ENCODE data around the gene PRKRIP1. TPM values are rescaled to one million over a fixed set of nuclear protein-coding genes. Genes with fewer than 3 reads are reported as not detected.

Gene PRKRIP1
- total RNA-seq, 2 experiments from 2014 or later = 27.2 to 28.3 TPM

GRCh38 chr7:102424129-102424551, 28.0 kb downstream of the PRKRIP1 start:
- Mint-ChIP-seq H3K27me3 (no peaks in the 10 kb centered on the region), H3K36me3 (ENCODE audit: low read depth) (peaks cover 56% of the 10 kb centered on the region), H3K27ac (peak overlapping the region; percentile 98), H3K9me3 (no peaks in the 10 kb centered on the region), H3K4me3 (no peak overlapping the region), H3K4me1 (peaks cover 65% of the 10 kb centered on the region)
- DNase-seq = no peak
- CTCF ChIA-PET = interaction anchor here (1.0 to 1.2 kb wide), 2 partner anchors 9 to 21 kb away, joined by 4 read pairs; no protein-coding TSS in a partner anchor
- POLR2A ChIA-PET = interaction anchor here (1.0 to 4.6 kb wide), 3 partner anchors 11 to 43 kb away, joined by 3 to 226 read pairs (median 32); no protein-coding TSS in a partner anchor

GRCh38 chr7:102424787-102425218, 28.6 kb downstream of the PRKRIP1 start:
- DNase-seq = no peak
- CTCF ChIA-PET = interaction anchor here (1.2 to 3.8 kb wide), 2 partner anchors 9 to 12 kb away, joined by 4 to 17 read pairs; no protein-coding TSS in a partner anchor
- Mint-ChIP-seq H3K9me3 (no peaks in the 10 kb centered on the region), H3K27me3 (no peaks in the 10 kb centered on the region), H3K4me1 (peaks cover 68% of the 10 kb centered on the region), H3K36me3 (ENCODE audit: low read depth) (peaks cover 56% of the 10 kb centered on the region), H3K27ac (peak overlapping the region; percentile 98), H3K4me3 (no peak overlapping the region)
- POLR2A ChIA-PET = interaction anchor here (1.7 to 4.6 kb wide), 4 partner anchors 11 to 39 kb away, joined by 7 to 226 read pairs (median 25); partner anchors contain the start of gene PRKRIP1

- Mint-ChIP-seq H3K27ac (peak overlapping the region; percentile 98), H3K4me1 (peaks cover 68% of the 10 kb centered on the region), H3K4me3 (peak overlapping the region; percentile 78), H3K27me3 (no peaks in the 10 kb centered on the region), H3K36me3 (ENCODE audit: low read depth) (peaks cover 49% of the 10 kb centered on the region), H3K9me3 (no peaks in the 10 kb centered on the region)
- DNase-seq = peak; percentile 88
- ChIA-PET CTCF (interaction anchor here (0.6 to 3.8 kb wide), 7 partner anchors 8 to 1239 kb away, joined by 3 to 26 read pairs (median 5); no protein-coding TSS in a partner anchor), POLR2A (interaction anchor here (0.6 to 4.6 kb wide), 12 partner anchors 10 to 41 kb away, joined by 3 to 226 read pairs (median 7); partner anchors contain the start of gene PRKRIP1)
Observed at GRCh38 chr7:102425639-102426267, 29.6 kb downstream of the PRKRIP1 start.

GRCh38 chr7:102426268-102427018, 30.3 kb downstream of the PRKRIP1 start:
- peaks cover 44% of the 10 kb centered on the region for H3K36me3 Mint-ChIP-seq (ENCODE audit: low read depth)
- CTCF ChIA-PET = interaction anchor here (0.6 to 3.8 kb wide), 6 partner anchors 9 to 1240 kb away, joined by 3 to 26 read pairs (median 8); no protein-coding TSS in a partner anchor
- POLR2A ChIA-PET = interaction anchor here (0.9 to 4.6 kb wide), 12 partner anchors 9 to 41 kb away, joined by 4 to 226 read pairs (median 8); partner anchors contain the start of genes ALKBH4, LRWD1 and PRKRIP1
- H3K27ac Mint-ChIP-seq = peak overlapping the region; percentile 98
- H3K27me3 Mint-ChIP-seq = no peaks in the 10 kb centered on the region
- peaks cover 72% of the 10 kb centered on the region for H3K4me1 Mint-ChIP-seq
- peak overlapping the region; percentile 78 for H3K4me3 Mint-ChIP-seq
- DNase-seq = peak; percentile 80
- no peaks in the 10 kb centered on the region for H3K9me3 Mint-ChIP-seq

- peak overlapping the region; percentile 78 for H3K4me3 Mint-ChIP-seq
- DNase-seq = no peak
- CTCF ChIA-PET = interaction anchor here (1.7 to 3.8 kb wide), 4 partner anchors 10 to 19 kb away, joined by 4 to 26 read pairs (median 11); no protein-coding TSS in a partner anchor
- H3K27ac Mint-ChIP-seq = peak overlapping the region; percentile 98
- peaks cover 75% of the 10 kb centered on the region for H3K4me1 Mint-ChIP-seq
- no peaks in the 10 kb centered on the region for H3K27me3 Mint-ChIP-seq
- peaks cover 41% of the 10 kb centered on the region for H3K36me3 Mint-ChIP-seq (ENCODE audit: low read depth)
- POLR2A ChIA-PET = interaction anchor here (0.9 to 4.6 kb wide), 12 partner anchors 8 to 40 kb away, joined by 4 to 226 read pairs (median 8); partner anchors contain the start of genes ALKBH4, LRWD1 and PRKRIP1
- H3K9me3 Mint-ChIP-seq = no peaks in the 10 kb centered on the region
Observed at GRCh38 chr7:102427019-102427405, 30.8 kb downstream of the PRKRIP1 start.

GRCh38 chr7:102429141-102429899, 33.2 kb downstream of the PRKRIP1 start:
- Mint-ChIP-seq H3K36me3 (ENCODE audit: low read depth) (peaks cover 35% of the 10 kb centered on the region), H3K27me3 (no peaks in the 10 kb centered on the region), H3K9me3 (no peaks in the 10 kb centered on the region), H3K27ac (peak overlapping the region; percentile 68), H3K4me3 (no peak overlapping the region), H3K4me1 (peaks cover 81% of the 10 kb centered on the region)
- ChIA-PET POLR2A (interaction anchor here (1.3 to 7.4 kb wide), 2 partner anchors 15 to 35 kb away, joined by 5 to 67 read pairs; partner anchors contain the start of genes ALKBH4 and LRWD1), CTCF (interaction anchor here (1.0 kb wide), 1 partner anchor 25 kb away, joined by 3 read pairs; no protein-coding TSS in a partner anchor)
- no peak for DNase-seq

GRCh38 chr7:102431617-102432298, 35.6 kb downstream of the PRKRIP1 start:
- Mint-ChIP-seq H3K4me3 (peak overlapping the region; percentile 64), H3K27me3 (no peaks in the 10 kb centered on the region), H3K4me1 (peaks cover 72% of the 10 kb centered on the region), H3K36me3 (ENCODE audit: low read depth) (peaks cover 27% of the 10 kb centered on the region), H3K9me3 (no peaks in the 10 kb centered on the region), H3K27ac (peak overlapping the region; percentile 94)
- ChIA-PET POLR2A (interaction anchor here (1.0 to 7.4 kb wide), 3 partner anchors 18 to 36 kb away, joined by 3 to 67 read pairs (median 5); partner anchors contain the start of gene ALKBH4), CTCF (interaction anchor here (0.7 to 1.3 kb wide), 3 partner anchors 19 to 32 kb away, joined by 3 to 10 read pairs (median 3); no protein-coding TSS in a partner anchor)
- peak; percentile 59 for DNase-seq

GRCh38 chr7:102432442-102433218, 36.5 kb downstream of the PRKRIP1 start:
- Mint-ChIP-seq H3K4me1 (peaks cover 63% of the 10 kb centered on the region), H3K27me3 (no peaks in the 10 kb centered on the region), H3K4me3 (peak overlapping the region; percentile 64), H3K27ac (peak overlapping the region; percentile 94), H3K9me3 (no peaks in the 10 kb centered on the region), H3K36me3 (ENCODE audit: low read depth) (peaks cover 30% of the 10 kb centered on the region)
- POLR2A ChIA-PET = interaction anchor here (1.0 to 7.4 kb wide), 6 partner anchors 12 to 37 kb away, joined by 3 to 67 read pairs (median 5); partner anchors contain the start of gene ALKBH4
- DNase-seq = no peak
- CTCF ChIA-PET = interaction anchor here (0.7 to 3.5 kb wide), 8 partner anchors 17 to 35 kb away, joined by 3 to 11 read pairs (median 4); no protein-coding TSS in a partner anchor

GRCh38 chr7:102433219-102434038, 37.3 kb downstream of the PRKRIP1 start, which contains the start of gene ORAI2:
TSS of gene ORAI2 (plus strand) at chr7:102433575. CDS start at chr7:102438957, 5,382 bp downstream.
- Mint-ChIP-seq H3K4me3 (peak within 1 kb of the TSS; percentile 74), H3K27ac (peak within 1 kb of the TSS; percentile 94), H3K4me1 (peaks cover 57% of the 10 kb centered on the region), H3K27me3 (no peaks in the 10 kb centered on the region), H3K9me3 (no peaks in the 10 kb centered on the region), H3K36me3 (ENCODE audit: low read depth) (peaks cover 26% of the 10 kb centered on the region)
- DNase-seq = peak; percentile 88
- POLR2A ChIA-PET = interaction anchor here (0.6 to 7.4 kb wide), 10 partner anchors 8 to 400 kb away, joined by 3 to 67 read pairs (median 4); no protein-coding TSS in a partner anchor
- CTCF ChIA-PET = interaction anchor here (0.6 to 3.7 kb wide), 8 partner anchors 17 to 155 kb away, joined by 3 to 22 read pairs (median 6); no protein-coding TSS in a partner anchor

- Mint-ChIP-seq H3K27me3 (no peaks in the 10 kb centered on the region), H3K4me3 (peak overlapping the region; percentile 74), H3K36me3 (ENCODE audit: low read depth) (peaks cover 30% of the 10 kb centered on the region), H3K9me3 (no peaks in the 10 kb centered on the region), H3K4me1 (peaks cover 56% of the 10 kb centered on the region), H3K27ac (peak overlapping the region; percentile 76)
- peak; percentile 43 for DNase-seq
- POLR2A ChIA-PET = interaction anchor here (0.6 to 7.4 kb wide), 10 partner anchors 8 to 400 kb away, joined by 3 to 67 read pairs (median 4); no protein-coding TSS in a partner anchor
- CTCF ChIA-PET = interaction anchor here (0.6 to 3.7 kb wide), 8 partner anchors 16 to 156 kb away, joined by 3 to 22 read pairs (median 6); no protein-coding TSS in a partner anchor
Observed at GRCh38 chr7:102434039-102434486, 37.9 kb downstream of the PRKRIP1 start.
